ENCODE measurements around the gene AGBL4. TPM values are rescaled to one million over a fixed set of nuclear protein-coding genes. Genes with fewer than 3 reads are reported as not detected.

AGBL4 gene
- total RNA-seq, 6 experiments from 2014 or later = 0.06 to 1.8 (median 0.93) TPM

DNA sequence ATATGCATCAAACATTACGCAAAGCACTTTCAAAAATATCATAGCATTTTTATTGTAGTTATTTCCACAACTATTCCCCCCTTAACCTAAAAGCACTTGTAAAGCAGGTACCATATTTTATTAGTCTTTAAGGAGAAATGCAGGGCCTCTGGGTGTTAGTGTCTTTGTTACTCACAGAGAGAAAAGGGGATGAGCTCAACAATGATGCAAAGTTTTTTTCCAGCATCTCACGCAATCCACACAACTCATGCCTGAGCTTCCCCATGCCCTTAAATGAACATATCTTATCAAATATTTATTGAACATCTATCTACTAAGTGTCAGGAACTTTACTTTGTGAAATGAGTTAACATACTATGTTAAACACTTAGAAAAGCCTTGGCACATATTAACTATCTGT lies 1297.6 kb downstream of the AGBL4 start:
- Histone ChIP-seq H3K4me1 (no peaks in the 10 kb centered on the region), H3K9me3 (no peaks in the 10 kb centered on the region), H3K27me3 (no peaks in the 10 kb centered on the region), H3K4me3 (no peak overlapping the region), H3K27ac (no peak overlapping the region), H3K36me3 (no peaks in the 10 kb centered on the region)
- DNase-seq = no peak
- ATAC-seq = no peak
- intact Hi-C loops (cut with DNase I) = no loop called here
- TF ChIP-seq POLR2A (IDR thresholded peaks at IDR 0.05) = no peak
- TF ChIP-seq, protein P1, sequence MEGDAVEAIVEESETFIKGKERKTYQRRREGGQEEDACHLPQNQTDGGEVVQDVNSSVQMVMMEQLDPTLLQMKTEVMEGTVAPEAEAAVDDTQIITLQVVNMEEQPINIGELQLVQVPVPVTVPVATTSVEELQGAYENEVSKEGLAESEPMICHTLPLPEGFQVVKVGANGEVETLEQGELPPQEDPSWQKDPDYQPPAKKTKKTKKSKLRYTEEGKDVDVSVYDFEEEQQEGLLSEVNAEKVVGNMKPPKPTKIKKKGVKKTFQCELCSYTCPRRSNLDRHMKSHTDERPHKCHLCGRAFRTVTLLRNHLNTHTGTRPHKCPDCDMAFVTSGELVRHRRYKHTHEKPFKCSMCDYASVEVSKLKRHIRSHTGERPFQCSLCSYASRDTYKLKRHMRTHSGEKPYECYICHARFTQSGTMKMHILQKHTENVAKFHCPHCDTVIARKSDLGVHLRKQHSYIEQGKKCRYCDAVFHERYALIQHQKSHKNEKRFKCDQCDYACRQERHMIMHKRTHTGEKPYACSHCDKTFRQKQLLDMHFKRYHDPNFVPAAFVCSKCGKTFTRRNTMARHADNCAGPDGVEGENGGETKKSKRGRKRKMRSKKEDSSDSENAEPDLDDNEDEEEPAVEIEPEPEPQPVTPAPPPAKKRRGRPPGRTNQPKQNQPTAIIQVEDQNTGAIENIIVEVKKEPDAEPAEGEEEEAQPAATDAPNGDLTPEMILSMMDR (IDR thresholded peaks at IDR 0.05) = no peak
- WGBS (ENCODE audit: insufficient coverage, low coverage, low lambda C conversion rate, missing lambda C conversion rate) = 93% methylated on average over 2 of the region's 2 CpGs

DNA sequence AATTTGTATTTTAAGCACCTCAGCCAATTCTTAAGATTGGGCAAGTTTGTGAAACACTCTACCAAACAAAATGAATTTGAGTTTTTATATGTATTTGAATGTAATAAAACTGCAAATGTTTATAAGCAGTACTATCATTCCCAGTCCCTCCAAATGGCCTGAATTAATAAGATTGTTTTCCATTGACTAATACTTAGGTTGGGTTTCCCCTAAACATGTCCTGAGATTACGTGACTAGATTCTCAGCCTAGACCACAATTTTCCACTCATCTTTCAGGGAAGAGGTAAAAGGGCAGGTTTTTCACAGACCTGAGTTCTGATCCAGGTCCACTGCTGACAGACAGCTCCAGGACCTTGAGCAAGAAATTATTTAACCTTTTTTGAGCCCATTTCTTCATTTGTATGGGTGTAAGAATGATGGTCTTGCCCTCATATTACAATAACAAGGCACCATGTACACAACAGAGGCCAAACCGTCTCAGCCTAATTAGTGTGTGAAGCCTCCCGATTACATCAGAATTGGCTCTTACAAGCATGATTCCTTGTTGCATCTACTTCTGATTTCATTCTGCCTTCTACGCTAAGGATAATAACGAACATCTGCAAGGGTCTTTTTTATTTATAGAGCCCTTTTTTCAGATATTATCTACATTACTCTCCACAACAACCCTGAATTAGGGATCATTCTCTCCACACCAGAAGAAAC lies 1298.3 kb downstream of the AGBL4 start:
- intact Hi-C loops (cut with DNase I) = no loop called here
- Histone ChIP-seq H3K9me3 (no peaks in the 10 kb centered on the region), H3K4me1 (no peaks in the 10 kb centered on the region), H3K27ac (no peak overlapping the region), H3K36me3 (no peaks in the 10 kb centered on the region), H3K4me3 (no peak overlapping the region), H3K27me3 (no peaks in the 10 kb centered on the region)
- DNase-seq (no peak), ATAC-seq (no peak)
- TF ChIP-seq, protein P1 (IDR thresholded peaks at IDR 0.05) = no peak
- TF ChIP-seq POLR2A (IDR thresholded peaks at IDR 0.05) = no peak
- 80% methylated on average over 5 of the region's 5 CpGs for WGBS (ENCODE audit: insufficient coverage, low coverage, low lambda C conversion rate, missing lambda C conversion rate)

DNA sequence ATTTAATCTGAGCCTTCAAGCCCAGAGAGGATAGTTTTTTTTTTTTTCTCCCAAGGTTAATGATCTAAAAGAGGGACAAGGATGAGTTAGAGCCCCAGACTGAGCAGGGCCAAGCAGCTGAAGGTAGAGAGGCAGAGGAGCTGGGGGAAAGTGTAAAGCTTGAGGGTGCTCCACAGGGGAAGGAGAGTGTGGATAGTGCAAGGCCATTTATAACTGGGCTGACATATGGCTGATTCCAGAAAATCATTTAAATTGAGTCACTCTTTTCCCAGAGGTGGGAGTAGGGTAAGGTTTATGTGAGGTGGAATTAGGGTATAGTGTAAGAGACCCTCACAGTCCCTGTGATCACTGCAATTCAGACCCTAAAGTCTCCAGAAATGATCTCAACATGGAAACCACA lies 1302.8 kb downstream of the AGBL4 start:
- Histone ChIP-seq H3K4me1 (no peaks in the 10 kb centered on the region), H3K9me3 (no peaks in the 10 kb centered on the region), H3K27ac (no peak overlapping the region), H3K36me3 (no peaks in the 10 kb centered on the region), H3K27me3 (no peaks in the 10 kb centered on the region), H3K4me3 (no peak overlapping the region)
- intact Hi-C loops (cut with DNase I) = no loop called here
- DNase-seq = no peak
- TF ChIP-seq, protein P1 (IDR thresholded peaks at IDR 0.05) = no peak
- no peak for TF ChIP-seq POLR2A (IDR thresholded peaks at IDR 0.05)
- no peak for ATAC-seq

DNA sequence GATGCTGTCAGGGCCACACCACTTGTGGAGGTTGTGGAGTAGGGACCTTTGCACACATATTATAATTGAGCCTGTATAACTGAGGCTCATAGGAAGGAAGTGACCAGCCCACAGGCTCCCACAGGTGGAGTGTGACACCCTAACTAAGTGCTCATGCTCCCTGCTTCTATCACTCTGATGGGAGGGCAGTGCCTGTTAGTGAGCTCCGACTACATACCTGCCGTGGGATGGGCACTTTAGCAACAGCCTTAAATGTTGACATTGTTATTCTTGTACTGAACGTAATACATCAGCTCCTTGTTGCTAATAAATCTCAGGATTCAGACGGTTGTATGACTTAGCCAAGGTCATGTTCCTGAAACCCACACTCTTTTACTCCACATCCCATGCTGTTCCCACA lies 1305.0 kb downstream of the AGBL4 start:
- Histone ChIP-seq H3K4me1 (no peaks in the 10 kb centered on the region), H3K9me3 (no peaks in the 10 kb centered on the region), H3K36me3 (no peaks in the 10 kb centered on the region), H3K4me3 (no peak overlapping the region), H3K27me3 (no peaks in the 10 kb centered on the region), H3K27ac (no peak overlapping the region)
- ATAC-seq = no peak
- intact Hi-C loops (cut with DNase I) = no loop called here
- TF ChIP-seq POLR2A (IDR thresholded peaks at IDR 0.05) = no peak
- TF ChIP-seq, protein P1 (IDR thresholded peaks at IDR 0.05) = no peak
- no peak for DNase-seq
- WGBS (ENCODE audit: insufficient coverage, low coverage, low lambda C conversion rate, missing lambda C conversion rate) = 38% methylated on average over 2 of the region's 4 CpGs

DNA sequence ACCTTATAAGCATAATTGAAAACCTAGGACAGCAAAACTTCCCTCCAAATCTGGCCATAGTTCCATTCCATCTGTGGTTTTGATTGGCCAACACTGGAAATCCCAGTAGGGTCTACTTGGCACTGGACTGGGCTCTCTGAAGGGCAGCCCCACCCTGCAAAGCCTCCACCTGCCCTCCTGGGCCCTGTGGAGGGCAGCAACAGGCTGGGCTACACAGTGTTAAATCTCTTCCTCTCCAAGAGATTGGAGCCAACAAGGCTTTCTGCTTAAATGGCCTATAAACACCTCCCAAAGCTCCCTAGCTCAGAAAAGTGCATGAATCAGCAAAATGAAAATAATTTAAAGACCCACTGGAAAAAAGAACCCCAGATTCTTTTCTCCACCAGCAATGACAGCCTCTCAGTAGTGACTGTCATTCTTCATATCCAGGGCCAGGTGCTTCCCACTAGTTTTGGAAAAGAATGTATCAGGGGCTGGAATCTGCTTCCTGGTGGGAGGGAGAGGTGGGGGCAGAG lies 1305.6 kb downstream of the AGBL4 start:
- Histone ChIP-seq H3K4me3 (no peak overlapping the region), H3K36me3 (no peaks in the 10 kb centered on the region), H3K27ac (no peak overlapping the region), H3K27me3 (no peaks in the 10 kb centered on the region), H3K4me1 (no peaks in the 10 kb centered on the region), H3K9me3 (no peaks in the 10 kb centered on the region)
- ATAC-seq = no peak
- DNase-seq = no peak
- TF ChIP-seq, protein P1 (IDR thresholded peaks at IDR 0.05) = no peak
- TF ChIP-seq POLR2A (IDR thresholded peaks at IDR 0.05) = no peak
- intact Hi-C loops (cut with DNase I) = no loop called here
